Uterus (tissue), 2 donors: Measurements from ENCODE around the gene SNRPN.

Experiments
- CTCF ChIP-seq, 4 experiments: fragments of 200-600 bp in 2 of 4; fragments of 450-650 bp in 2 of 4; sonication (generic) in 2 of 4; IDR thresholded peaks; one replicate each; pipeline ENCODE4 v1.5.1; 2016 to 2019; ENCODE audit warnings: antibody characterized with exemption in 4 of 4, mild to moderate bottlenecking in 2 of 4, moderate library complexity in 1 of 4
- POLR2A ChIP-seq, 2 donors: fragments of 450-650 bp; IDR thresholded peaks; one replicate each; pipeline ENCODE4 v1.6.1; 2016; ENCODE audit warnings: antibody characterized with exemption in 2 of 2, mild to moderate bottlenecking in 1 of 2, moderate library complexity in 1 of 2

GRCh38 chr15:24957691-24958090 is 2.9 kb downstream of the SNRPN start:
- TF ChIP-seq CTCF (IDR thresholded peaks at IDR 0.05), result no peak
- TF ChIP-seq POLR2A (IDR thresholded peaks at IDR 0.05), result no peak
